HG03354 (cell line): ENCODE data around the gene CASD1.

Source experiments
- ATAC-seq: cut with Tn5 transposase; IDR thresholded peaks from one replicate; pipeline ENCODE4 v1.9.1; 2021; ENCODE audit warnings: mild to moderate bottlenecking; ENCODE audit not compliant: unreplicated experiment, poor library complexity, severe bottlenecking

Gene CASD1

DNA sequence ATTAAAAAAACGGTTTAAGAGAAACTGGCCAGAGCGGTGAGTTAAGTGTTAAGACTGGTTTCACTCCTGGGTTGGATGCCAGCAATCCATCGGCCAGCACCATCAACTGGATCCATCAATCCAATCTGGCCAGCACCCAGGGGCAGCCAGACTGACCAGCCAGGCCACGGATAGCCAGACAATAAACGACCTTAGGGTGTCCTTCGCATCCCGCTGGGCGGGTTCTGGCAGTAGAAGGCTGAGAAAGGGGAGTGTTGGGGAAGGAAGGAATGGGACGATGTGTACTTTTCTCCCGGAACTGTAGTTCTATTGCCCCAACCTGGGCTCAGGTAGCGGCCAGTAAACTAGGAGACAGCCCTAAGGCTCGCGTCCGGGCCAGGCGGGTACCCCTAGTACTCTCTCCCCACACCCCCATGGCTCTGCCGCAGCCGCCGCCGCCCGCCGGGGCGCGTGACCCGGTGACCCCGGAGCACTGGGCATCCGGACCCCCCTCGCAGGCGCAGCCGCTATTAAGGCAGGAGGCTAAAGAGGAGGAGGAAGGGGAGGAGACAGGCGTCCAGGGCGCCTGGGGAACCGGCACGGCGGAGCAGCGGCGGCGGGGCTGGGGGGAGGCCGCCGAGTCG lies at the start of gene CASD1:
TSS of gene CASD1 (plus strand) at position 546 of the 623 bp plus-strand sequence. CDS start 276 bp downstream, outside the sequence.
- ATAC-seq = peak; percentile 59

GRCh38 chr7:94466516-94466915 lies 43.1 kb upstream of the CASD1 start:
- no peak for ATAC-seq

GRCh38 chr7:94471604-94472003 lies 38.0 kb upstream of the CASD1 start:
- ATAC-seq = no peak

GRCh38 chr7:94472608-94473007 lies 37.0 kb upstream of the CASD1 start:
- ATAC-seq = no peak

GRCh38 chr7:94476251-94476840 lies 33.3 kb upstream of the CASD1 start:
- no peak for ATAC-seq

GRCh38 chr7:94477878-94478277 lies 31.7 kb upstream of the CASD1 start:
- ATAC-seq = no peak

GRCh38 chr7:94478648-94479214 lies 30.9 kb upstream of the CASD1 start:
- no peak for ATAC-seq

DNA sequence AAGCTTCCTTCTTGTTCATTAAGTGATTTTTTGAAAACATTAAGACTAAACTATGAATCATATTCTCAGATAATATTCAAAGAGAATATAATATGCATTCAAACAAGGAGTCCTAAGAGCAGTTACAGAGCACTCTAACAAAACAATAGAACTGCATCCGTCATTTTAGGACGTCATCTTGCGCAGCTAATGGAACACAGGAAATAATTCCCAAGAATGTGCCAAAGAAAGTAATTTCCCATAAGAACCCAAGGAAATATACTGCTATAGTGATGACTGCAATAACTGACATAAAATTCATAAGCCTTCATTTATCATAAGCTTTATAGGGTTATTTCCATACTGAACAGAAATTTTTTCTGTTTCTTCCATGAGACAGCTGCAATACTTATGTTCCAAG lies 28.3 kb upstream of the CASD1 start:
- ATAC-seq = no peak

GRCh38 chr7:94482796-94483195 lies 26.8 kb upstream of the CASD1 start:
- ATAC-seq = no peak

DNA sequence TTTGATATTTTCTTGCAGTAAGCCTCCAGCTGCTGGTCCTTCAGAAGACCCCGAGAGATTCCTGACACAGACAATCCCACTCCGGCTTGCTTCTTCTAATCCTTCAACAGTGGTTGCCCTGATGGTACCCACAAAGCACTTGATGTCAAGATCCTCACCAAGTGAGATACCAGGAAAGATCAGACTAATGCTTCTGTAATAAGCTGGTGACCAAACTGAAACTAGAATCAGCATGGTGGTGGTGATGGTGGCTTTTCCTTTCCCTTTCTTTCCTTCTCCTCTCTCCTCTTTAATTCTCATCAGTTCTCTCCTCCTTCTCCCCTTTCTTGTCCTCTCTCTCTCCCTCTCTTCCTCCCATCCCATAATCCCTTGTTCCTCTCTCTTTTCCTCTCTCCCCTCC lies 25.8 kb upstream of the CASD1 start:
- no peak for ATAC-seq

GRCh38 chr7:94486216-94486615 lies 23.4 kb upstream of the CASD1 start:
- no peak for ATAC-seq

GRCh38 chr7:94491410-94491809 lies 18.2 kb upstream of the CASD1 start:
- no peak for ATAC-seq

- peak; percentile 99 for ATAC-seq
Observed at GRCh38 chr7:94492601-94493000, 17.0 kb upstream of the CASD1 start.

DNA sequence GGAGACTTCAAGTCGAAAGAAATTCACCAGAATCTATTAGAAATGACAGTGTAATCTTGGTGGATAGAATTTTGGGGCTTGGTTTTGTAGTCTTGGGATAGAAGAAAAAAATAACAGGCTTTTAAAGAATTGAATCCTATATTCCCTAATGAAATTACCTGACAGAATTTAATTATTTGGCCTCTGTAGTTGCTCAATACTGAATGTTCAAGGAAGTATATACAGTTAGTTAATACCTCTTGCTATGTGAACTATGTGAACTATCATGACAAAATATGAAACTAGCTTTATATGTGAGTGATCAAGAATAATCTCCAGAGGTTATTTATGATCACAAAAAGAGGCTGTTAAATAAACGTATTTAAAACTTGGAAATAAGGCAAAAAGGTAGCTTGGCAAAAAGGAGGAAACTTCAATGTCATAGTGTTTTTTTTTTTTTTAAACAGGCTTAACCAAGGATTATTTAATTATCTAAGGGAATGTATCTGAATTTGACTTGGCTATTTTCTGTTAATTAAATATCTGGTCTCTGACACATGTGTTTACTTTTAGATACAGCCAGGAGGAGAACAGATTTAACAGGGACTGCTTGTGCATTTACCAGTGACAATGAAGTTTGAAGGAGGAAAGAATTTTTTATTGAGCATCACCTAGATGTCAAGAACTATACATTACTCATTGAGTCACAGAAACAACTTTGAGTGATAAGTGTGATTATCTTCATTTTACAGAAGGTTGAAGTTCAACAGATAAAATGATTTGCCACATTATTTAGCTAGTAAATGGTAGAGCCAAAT lies 11.5 kb upstream of the CASD1 start:
- no peak for ATAC-seq

DNA sequence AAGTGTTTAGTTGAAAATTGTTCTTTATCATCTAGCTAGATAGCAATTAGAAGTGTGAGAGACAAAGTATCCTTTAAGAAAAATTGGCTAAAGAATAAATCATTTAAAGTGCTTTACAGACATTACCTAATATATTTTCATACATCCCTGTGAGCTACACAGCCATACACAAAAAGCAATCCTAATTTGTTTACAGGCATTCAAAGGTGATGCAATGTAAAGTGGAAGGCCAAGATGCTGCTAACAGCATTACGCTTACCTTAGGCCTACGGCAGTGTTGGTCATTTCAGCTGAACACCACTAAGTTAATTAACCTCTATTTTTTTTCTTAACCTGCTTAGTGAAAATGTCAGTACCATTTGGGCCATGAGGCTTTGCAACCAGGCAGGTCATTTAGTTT lies 10.7 kb upstream of the CASD1 start:
- ATAC-seq = no peak

GRCh38 chr7:94507462-94507861 lies 2.1 kb upstream of the CASD1 start:
- no peak for ATAC-seq

- no peak for ATAC-seq
Observed at GRCh38 chr7:94507962-94508361, 1.6 kb upstream of the CASD1 start.

DNA sequence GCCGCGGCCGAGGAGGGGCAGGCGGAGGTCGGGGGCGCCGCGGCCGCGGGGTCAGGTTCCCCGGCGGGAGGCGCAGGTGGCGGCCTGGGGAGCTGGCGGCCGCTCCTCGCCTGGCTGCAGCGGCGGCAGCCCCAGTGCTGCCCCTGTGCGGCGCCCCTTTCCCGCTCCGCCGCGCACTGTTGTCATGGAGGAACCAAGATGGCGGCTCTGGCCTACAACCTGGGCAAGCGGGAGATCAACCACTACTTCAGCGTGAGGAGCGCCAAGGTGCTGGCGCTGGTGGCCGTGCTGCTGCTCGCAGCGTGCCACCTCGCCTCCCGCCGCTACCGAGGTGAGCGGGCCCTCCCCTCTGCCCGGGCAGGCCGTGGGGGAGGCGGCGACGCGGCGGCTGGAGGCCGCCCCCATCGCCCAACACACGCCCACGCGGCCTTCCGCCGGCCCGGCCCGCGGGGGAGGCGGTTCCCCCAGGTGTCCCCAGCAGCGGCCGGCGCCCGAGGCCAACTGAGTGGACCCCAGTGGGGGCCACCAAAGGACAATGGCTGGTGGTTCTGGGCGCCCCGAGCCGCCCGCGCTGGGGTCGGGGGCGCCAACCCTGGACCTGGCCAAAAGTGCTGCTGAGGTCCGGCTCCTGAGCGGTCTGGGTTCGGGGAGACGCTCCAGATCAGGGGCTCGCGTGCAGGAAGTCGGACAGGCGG lies 425 bp downstream of the CASD1 start:
- peak; percentile 78 for ATAC-seq

- peak; percentile 24 for ATAC-seq
Observed at GRCh38 chr7:94510582-94511496, 1.2 kb downstream of the CASD1 start.
